CD4-positive, alpha-beta T cell treated with Interleukin-1 beta for 1 hour (primary cell): ENCODE data around the gene UBE2E2.

ENCODE experiments used
- DNase-seq, 2 donors: peaks; one replicate each; pipeline ENCODE4 v3.0.0-alpha.2; 2020 to 2022

Gene UBE2E2

DNA sequence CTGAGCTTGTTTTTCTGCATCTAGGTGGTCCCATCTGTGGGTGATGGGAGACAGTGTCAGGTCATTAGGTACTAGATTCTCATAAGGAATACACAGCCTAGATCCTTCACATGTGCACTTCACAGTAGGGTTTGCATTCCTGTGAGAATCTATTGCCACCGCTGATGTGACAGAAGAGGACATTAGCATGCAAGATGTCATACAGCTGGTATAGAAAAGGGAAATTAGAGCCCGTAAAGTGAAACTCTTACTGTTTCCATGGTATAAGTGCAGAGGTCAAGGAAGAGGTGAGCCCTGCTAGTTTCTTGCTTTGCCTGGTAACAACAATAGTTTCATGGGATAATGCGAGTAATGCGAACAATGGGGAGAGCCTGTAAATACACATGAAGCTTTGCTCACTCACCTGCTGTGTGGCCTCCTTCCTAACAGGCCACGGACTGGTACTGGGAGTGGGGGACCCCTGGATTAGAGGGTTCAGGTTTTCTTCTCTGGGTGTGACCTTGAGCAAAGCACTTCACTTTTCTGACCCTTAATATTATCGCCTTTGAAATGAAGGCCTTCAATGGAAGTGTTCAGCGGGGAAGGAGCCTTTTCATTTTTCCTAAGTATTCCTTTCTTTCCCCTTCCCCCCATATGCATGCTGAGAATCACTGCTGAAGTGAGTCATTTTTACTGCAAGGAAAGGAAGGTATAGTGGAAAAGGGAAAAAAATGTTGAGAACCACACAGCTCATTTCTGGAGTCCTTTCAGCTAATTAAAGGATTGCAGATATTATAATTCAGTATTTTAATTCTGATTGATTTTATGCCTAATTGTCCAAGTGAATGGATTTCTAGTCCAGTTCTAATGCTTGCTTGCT is 286.4 kb downstream of the UBE2E2 start:
- no peak for DNase-seq

DNA sequence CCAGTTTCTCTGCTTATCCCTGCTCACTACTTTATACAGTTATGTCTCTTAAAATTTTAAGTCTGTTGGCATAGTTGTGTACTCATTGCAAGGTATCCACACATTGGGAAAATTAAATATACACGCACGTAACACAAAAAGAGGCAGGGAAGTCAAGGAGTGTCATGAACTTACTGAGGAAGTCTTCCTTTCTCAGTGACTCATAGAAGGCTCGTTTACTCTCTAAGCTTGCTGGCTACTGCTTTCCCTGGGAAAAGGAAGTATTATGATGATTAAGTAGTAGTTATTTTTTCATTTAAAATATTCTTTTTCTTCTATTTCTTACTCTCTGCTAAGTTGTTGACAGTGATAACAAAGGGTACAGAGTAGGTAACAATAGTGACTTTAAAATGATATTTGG is 287.3 kb downstream of the UBE2E2 start:
- DNase-seq, result no peak

DNA sequence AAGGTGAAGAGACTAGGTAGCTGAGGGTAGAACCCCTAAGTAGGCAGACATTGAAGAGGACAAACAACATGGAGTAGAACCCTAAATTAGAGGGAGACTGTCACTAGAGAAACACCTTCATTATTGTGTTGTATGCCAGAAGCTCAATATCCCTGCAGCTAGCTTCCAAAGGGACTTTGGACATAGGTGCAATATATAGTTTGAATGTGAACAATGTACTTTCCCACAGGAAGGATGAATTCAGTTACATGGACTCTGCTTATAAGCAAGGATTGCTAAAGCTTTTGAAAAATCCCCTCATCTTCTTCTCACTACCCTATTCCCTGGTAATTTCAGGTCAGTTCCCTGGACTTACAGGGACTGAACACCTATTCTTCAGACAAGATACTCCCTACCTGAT is 288.9 kb downstream of the UBE2E2 start:
- no peak for DNase-seq

DNA sequence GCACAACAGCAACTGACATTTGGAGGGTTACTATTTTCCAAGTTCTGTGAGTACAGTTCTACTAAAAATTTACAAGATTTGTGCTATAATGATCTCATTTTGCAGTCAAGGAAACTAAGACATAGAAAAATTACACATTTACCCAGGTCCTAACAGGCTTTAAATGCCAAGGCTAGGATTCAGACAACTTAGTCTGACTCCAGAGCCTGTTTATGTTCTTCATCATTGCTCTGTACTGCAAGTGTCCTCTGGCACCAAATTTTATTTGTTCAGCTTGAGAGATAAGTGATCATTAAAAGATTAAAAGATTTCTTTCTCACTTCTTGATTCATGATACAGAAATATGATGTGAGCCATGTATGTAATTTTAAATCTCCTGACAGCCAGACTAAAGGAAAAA is 290.8 kb downstream of the UBE2E2 start:
- no peak for DNase-seq

DNA sequence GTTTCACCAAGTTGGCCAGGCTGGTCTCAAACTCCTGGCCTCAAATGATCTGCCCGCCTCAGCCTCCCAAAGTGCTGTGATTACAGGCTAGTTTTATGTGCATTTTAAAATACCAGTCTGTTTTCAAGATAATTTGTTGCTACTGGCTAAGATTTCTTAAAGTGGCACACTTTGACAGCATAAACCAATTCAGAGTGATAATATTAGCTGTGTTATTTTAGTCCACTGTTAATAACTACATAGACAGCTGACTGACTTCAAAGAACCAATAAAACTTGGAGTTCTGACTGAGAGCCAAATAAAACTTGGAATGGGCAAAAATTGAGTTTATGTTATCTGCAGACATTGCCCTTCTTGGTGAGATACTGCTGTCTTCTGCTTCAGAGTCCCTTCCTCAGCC is 291.8 kb downstream of the UBE2E2 start:
- no peak for DNase-seq

DNA sequence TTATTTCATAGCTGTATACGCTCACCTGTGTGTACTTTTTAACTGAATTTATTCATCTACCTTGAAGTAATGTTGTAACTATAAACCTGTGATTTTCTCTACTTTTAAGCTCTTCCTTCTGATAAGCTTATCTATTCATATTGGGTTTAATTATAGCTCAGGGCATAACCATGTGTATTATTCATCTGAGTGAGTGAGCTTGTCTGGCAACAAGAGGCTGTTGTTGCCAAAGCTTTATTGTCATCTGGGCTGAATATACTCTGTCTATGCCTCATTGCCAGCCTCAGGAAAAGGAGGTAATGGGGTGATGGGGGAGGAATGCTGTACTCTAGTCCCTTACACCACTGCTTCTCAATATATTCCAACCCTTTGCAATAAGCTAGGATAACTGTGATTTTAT is 292.4 kb downstream of the UBE2E2 start:
- no peak for DNase-seq

DNA sequence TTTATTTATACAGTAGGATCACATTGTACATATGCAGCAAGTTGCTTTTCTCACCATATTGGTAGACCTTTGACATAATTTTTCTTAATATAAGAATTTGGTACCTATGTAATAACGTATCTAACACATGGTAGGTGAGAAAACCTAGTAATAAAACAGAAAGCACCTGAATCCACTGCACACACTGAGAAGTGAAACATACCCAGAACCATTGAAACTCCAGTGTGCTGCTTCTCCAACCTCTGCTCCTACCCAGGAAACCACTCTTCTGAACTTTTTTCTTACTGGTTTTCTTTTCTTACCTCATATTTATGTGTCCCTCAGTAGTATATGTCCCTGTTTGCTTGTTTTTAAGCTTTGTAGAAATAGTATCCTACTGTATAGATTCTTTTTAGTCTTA is 293.0 kb downstream of the UBE2E2 start:
- no peak for DNase-seq

DNA sequence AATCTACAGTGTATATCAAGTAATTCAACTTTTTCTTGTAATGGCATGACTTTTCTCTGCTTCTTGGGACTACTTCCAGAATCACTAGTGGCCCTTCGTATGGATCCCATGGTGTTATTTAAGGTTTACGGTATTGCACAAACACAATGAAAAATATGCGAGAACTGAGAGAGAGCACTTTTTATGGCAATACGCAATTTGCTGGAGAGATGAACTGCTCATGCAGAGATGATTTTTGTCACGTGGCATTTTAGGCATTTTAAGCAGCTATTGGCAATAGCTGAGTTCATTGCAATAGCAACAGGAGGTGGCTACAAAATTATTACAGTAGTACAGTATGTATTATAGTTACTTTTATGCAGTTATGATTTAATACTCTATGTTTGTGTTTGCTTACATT is 294.0 kb downstream of the UBE2E2 start:
- DNase-seq, result no peak

DNA sequence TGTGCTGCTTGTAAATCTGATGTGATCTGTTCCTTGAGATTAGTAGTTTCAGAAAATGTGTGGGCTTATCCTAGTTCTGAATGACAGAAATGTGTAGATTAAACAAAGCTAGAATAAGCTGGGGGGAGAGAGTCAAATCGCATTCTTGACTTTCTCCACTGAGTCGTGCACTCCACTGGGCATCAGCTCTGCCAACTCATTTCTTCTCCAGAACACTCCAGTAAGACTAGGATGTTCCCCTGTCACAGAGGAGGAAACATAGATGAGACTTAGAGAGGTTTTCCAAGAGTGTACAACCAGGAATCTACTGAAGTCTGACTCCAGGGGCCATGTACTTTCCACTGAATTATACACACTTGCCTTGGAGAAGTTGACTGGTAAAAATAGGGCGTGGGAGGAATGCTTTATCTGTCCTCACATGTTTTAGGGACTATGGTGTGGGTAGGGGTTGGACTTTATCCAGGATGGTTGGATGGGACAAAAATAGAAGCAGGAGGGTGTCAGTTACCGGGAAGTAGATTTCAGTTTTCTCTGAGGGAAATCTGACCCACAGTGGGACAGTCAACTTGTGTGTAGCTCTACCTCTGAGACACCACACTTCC is 298.2 kb downstream of the UBE2E2 start:
- no peak for DNase-seq

DNA sequence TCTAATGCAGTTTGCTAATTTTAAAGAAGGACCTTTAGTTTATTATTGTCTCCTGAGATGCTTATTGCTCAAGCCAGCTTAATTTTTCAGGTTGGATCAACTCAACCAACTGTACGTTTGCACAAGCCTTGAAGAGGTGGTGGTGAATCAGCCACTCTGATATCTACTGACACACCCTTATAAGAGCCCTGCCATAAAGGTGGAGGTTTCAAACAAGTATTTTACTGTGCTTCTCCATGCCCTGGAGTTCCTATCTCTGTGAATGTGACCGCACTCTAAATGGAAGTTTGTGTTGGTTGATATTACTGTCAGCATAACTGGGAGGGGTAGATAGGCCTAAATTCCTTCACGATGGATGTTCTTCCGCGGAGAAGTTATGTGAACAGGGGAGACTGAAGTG is 305.3 kb downstream of the UBE2E2 start:
- DNase-seq, result no peak

DNA sequence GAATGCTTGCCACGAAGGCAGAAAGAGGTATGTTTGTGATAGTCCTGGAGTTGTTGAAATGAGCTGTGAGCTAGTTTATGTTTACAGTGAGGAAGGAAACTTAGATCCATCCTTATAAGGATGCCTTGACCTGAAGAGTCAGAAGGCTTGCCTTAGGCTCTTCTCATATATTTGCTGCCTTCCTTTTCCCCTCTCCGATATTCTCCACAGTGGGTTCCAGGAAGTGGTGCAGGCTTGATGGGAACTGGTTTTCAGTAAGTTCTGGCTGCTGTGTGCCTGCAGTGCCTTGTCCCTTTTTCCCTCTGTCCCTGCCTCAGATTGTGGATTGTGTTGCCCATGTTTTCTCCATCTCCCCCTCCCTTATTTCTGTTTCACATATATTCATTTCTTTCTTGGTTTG is 315.3 kb downstream of the UBE2E2 start:
- no peak for DNase-seq

DNA sequence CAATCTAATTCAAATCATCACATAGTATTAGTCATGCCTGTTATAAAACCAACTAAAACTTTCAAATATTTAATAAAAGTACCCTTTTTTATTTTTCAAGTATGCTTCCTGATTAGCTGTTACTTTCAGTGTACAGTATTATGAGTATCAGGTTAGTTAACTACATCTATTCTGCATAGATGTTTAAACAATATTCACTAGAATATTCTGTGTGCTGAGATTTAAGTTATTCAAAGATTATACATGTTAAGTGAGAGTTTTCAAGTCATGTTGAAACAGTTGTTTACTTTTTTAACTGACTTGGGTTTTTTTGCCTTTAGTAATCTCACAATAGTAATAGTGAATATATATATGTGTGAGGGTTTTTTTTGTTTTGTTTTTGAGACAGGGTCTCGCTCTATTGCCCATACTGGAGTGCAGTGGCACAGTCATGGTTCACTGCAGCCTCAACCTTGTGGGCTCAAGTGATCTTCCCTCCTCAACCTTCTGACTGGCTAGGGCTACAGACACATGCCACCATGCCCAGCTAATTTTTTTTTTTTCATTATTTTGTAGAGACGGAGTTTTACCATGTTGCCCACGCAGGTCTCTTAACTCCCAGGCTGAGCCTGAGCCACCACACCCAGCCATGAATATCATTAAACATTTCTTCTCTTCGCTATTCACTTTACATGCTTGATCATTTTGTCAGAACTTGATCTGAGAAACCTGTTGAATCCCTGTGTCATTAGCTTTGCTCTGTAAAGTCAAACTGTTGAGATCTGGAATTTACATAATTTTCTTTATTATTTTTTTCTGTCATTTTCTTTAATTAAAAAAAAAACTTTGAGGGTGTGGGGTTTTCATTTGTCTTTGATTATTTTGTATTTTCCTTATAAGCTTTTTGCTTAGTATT is 316.4 kb downstream of the UBE2E2 start:
- no peak for DNase-seq

DNA sequence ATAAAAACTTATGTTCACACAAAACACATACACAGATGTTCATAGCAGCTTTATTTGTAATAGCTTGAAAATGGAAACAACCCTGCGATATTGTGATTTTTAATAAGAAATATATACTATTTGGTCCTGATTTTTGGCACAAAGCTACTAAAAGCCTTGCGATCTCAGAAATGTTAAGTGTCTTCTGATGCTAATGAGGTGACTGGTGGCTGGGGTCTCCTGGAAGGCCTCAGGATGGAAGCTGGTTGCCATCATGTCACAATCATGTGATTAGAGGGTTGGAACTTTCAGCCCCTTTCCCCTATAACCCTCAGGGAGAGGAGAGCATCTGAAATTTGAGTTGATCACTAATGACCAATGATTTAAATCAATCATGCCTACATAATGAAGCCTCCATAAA is 324.2 kb downstream of the UBE2E2 start:
- DNase-seq, result no peak

DNA sequence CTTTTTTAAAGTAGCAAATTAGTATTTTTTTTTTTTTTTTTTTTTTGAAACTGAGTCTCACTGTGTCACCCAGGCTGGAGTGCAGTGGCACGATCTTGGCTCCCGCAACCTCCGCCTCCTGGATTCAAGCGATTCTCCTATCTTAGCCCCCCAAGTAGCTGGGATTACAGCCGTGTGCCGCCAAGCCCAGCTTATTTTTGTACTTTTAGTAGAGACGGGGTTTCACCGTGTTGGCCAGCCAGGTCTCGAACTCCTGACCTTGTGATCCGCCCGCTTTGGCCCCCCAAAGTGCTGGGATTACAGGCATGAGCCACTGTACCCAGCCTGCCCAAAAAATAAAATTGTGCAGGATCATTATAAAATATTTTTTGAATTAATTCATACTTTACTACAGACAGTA is 330.5 kb downstream of the UBE2E2 start:
- no peak for DNase-seq

DNA sequence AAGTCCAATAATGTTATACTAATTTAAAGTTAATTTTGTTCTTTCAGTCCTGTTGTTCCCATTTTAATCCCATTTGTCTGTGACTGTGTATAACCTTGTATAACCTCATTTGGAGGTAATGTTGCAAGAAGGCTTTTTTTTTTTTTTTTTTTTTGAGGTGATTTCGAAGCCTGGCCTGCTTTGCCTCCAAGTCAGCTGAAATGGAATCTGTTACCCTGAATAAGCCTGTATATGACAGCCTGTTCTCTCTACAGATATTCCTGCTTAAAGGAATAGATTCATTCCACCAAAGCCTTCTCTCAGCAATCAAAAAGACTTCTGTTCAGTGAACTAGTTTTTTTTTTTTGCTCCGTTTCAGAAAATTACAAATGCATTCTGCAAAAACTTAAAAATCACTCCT is 330.9 kb downstream of the UBE2E2 start:
- DNase-seq, result no peak

DNA sequence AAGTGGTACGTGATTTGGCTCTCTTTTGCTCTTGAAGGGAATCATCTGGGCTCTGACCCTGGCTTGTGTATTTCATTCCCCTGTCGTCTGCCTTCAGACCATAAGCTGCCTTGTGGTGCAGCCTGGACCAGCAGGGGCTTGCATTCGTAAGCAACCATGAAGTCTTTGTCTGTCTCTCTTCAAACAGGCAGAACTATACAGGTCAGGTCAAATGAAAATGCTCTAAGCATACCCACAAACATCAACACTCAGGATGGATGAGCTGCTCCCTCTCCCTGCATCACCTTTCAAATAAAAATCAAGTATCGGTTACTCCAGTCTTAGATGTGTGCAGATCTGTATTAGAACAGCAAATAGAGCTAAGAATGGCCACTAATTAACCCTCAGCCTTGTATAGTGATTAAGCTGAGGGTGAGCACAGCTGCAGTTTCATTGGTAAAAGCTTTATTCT is 334.0 kb downstream of the UBE2E2 start:
- DNase-seq, result no peak

DNA sequence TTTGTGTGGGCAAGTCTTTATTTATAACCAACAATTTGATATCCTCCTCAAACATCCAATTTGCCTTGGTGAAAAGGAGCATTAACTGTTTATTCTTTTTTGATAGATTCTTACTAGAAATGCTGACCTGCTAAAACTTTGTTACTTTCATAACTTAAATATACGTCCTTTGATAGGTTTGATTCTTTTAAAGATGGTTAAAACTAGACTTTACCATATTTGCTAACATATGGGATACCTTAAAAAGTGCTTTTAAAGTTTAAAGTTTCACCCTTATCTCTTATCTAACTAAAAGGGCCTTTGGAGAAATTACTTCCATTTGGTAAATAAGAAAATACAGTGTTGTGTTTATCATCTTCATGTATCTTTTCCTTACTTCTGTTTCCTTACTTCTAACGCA is 336.1 kb downstream of the UBE2E2 start:
- DNase-seq, result no peak

DNA sequence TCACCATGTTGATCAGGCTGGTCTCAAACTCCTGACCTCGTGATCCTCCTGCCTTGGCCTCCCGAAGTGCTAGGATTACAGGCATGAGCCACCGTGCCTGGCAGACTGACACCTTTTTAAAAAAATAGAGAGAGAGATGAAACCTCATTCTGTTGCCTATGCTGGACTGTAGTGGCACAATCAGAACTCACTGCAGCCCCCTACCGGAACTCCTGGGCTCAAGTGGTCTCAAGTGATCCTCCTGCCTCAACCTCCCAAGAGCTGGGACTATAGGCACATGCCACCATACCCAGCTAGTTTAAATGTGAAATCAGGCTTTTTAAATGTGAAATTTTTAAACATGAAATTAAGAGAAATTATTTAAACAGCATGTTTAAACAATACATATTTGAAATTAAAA is 337.5 kb downstream of the UBE2E2 start:
- DNase-seq, result no peak

DNA sequence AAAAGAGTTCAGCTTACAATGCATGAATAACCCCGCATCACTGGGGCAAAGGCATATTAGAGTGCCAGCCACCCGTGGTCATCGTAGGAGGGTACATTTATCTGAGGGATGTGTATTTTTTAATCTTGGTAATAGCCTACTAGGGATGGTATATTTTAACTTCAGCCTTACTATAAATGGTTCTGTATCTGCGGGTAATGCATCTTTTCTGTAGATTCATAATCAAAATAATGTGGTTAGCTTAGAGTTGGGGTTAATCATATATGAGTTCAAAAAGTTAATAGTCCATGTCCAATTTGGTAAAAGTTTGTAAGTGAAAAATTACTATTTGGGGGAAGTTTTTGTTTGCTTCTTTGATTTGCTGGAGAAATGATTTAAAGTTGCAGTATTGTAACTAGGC is 339.0 kb downstream of the UBE2E2 start:
- no peak for DNase-seq

DNA sequence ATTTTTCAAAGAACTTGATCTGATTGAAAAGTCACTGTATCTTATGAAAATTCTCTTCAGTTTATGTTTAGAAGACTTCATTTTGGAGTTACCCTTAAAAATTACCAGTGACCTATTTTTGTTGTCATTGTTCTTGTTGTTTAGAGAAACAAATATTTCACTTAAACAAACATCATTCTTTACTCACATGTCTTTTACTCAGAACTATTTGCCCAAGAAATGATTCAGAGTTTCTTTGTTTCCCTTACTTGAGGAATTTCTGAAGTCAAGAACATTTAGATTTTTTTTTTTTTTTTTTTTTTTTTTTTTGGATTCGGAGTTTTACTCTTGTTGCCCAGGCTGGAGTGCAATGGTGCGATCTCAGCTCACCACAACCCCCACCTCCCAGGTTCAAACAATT is 343.1 kb downstream of the UBE2E2 start:
- no peak for DNase-seq

DNA sequence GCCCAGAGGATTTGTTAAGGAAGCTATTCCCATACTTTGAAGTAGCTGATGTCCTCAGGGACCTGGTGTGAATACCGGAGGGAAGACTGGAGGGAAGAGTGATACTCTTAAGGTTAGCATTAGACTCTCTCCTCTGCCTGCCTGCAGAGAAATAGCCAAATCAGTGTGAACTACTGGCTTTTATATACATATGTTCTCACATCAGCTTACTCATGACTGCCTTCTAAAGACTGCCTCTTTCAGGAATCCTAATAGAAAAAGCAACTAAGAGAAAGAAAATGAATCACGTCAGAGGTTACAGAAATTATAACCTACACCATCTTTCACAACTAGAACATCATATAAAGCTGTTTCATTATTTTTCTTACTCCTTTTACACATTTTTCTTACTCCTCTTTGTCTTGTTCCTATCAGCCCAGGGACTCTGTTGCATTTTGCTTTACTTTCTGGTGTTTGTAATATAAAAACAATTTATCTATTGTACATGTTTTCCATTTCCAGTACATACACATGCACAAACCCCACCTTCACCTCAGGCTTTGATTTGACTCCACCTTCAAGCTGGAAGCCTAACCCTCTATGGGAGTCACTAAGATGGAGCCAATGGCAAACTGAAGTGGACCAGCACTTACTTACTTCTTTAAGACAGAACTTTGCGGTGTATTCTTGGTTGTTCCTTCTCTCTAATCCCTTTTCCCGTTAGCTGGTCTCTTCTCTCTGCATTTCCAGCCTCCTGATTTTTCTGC is 345.0 kb downstream of the UBE2E2 start:
- DNase-seq, result no peak

DNA sequence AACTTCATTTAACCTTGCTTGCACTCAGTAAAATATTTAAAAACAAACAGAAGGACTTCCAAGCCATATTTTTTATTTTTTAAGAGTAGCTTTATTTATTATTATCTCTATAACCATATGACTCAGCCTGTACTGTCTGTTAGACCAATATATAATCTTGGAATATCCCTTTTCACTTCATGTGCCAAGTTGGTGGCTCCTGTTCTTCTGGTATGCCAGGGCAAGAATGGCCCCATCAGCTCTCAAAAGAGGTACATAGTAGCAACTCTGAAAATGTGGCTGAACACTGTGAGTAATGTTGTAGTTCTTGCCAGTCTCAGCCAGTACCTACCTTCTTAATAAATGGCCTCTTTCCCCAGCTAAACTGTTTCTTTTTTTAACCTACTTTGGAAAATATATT is 345.6 kb downstream of the UBE2E2 start:
- no peak for DNase-seq
